Spleen (tissue), 7 donors: ENCODE results near the gene NPAS2.

ENCODE experiments used
- CTCF ChIP-seq, 11 experiments: fragments of 200-600 bp in 7 of 11; fragments of 450-650 bp in 4 of 11; sonication (generic) in 4 of 11; IDR thresholded peaks in 8 of 11; conservative IDR thresholded peaks in 3 of 11; 1 replicate in 7 of 11; 2 replicates in 4 of 11; pipeline versions ENCODE4 v1.4.0 to v1.8.0; 2016 to 2021; ENCODE audit warnings: antibody characterized with exemption in 11 of 11, inconsistent platforms in 4 of 11, mild to moderate bottlenecking in 1 of 11
- POLR2A ChIP-seq, 3 donors: fragments of 450-650 bp; IDR thresholded peaks; one replicate each; pipeline ENCODE4 v1.5.1; 2017; ENCODE audit warnings: antibody characterized with exemption in 3 of 3, mild to moderate bottlenecking in 1 of 3
- POLR2AphosphoS5 ChIP-seq, 3 donors: sonication (generic); formaldehyde crosslinking; IDR thresholded peaks; one replicate each; pipeline ENCODE4 v1.5.1; 2017; ENCODE audit warnings: antibody characterized with exemption in 3 of 3
- donor health status: DM: no; HTN: no; CAD: no; lungs with moderate emphysema.
- donor health status: DM: no; HTN: no; CAD: no.
- donor health status: DM: no; HTN: no; CAD: no.

GRCh38 chr2:100780203-100781008 lies 39.5 kb upstream of the NPAS2 start:
- no peak for TF ChIP-seq CTCF (IDR thresholded peaks at IDR 0.05 in 8 of 11, conservative IDR thresholded peaks at IDR 0.05 in 3 of 11)
- no peak for TF ChIP-seq POLR2AphosphoS5 (IDR thresholded peaks at IDR 0.05)
- no peak for TF ChIP-seq POLR2A (IDR thresholded peaks at IDR 0.05)
